Esophagus muscularis mucosa (tissue), 4 donors: ENCODE measurements around the gene CCT7.

Source experiments
- EP300 ChIP-seq: sonication (generic); formaldehyde crosslinking; IDR thresholded peaks from one replicate; pipeline ENCODE4 v1.6.1; 2017; ENCODE audit warnings: antibody characterized with exemption
- POLR2AphosphoS5 ChIP-seq, 2 donors: sonication (generic); formaldehyde crosslinking; IDR thresholded peaks; one replicate each; pipeline ENCODE4 v1.6.1; 2017; ENCODE audit warnings: antibody characterized with exemption in 2 of 2
- TF ChIP-seq, protein P1 (sequence below), 3 experiments: fragments of 200-600 bp in 2 of 3; fragments of 450-650 bp in 1 of 3; sonication (generic) in 2 of 3; IDR thresholded peaks; one replicate each; pipeline ENCODE4 v1.5.1; 2017 to 2019; ENCODE audit warnings: antibody characterized with exemption in 3 of 3, mild to moderate bottlenecking in 2 of 3, moderate library complexity in 1 of 3

DNA sequence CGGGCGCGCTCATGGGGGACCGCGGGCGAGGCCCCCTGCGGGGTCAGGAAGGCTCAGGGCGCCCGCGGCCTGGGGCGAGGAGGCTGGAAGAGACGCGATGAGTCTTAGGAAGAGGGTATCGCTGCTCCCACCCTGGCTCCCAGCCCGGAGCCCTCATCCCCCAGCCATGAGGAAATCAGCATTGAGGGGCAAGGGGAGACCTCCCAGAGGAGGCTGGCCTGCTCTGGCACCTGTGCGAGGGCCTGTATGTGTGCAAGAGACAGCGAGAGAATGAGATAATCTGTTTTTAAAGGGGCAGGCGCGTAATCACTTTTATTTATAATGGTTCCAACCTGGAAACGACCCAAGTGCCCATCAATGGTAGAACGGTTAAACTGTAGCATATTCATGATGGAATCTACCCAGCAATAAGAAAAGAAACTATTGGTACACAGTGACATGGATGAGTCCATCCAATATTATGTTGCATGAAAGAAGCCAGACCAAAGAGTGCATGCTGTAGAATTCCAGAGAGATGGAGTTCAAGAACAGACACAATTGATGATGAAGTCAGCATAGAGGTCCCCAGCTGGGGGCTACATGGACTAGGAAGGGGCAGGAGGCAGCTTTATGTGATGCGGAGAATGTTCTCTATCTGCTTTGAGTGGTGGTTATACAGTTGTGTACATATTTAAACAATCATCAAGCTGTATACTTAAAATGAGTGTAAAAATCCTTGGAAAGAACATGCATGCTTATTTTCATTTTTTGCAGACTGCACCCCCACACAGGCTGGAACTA lies 35.8 kb downstream of the CCT7 start:
- TF ChIP-seq, protein P1, sequence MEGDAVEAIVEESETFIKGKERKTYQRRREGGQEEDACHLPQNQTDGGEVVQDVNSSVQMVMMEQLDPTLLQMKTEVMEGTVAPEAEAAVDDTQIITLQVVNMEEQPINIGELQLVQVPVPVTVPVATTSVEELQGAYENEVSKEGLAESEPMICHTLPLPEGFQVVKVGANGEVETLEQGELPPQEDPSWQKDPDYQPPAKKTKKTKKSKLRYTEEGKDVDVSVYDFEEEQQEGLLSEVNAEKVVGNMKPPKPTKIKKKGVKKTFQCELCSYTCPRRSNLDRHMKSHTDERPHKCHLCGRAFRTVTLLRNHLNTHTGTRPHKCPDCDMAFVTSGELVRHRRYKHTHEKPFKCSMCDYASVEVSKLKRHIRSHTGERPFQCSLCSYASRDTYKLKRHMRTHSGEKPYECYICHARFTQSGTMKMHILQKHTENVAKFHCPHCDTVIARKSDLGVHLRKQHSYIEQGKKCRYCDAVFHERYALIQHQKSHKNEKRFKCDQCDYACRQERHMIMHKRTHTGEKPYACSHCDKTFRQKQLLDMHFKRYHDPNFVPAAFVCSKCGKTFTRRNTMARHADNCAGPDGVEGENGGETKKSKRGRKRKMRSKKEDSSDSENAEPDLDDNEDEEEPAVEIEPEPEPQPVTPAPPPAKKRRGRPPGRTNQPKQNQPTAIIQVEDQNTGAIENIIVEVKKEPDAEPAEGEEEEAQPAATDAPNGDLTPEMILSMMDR (IDR thresholded peaks at IDR 0.05) = no peak
- TF ChIP-seq POLR2AphosphoS5 (IDR thresholded peaks at IDR 0.05) (no peak), EP300 (no peak)
